ENCODE results near the gene PPP1R14C. TPM values are rescaled to one million over a fixed set of nuclear protein-coding genes. Genes with fewer than 3 reads are reported as not detected.

Gene PPP1R14C
- total and polyA plus RNA-seq, 8 donors: 11.7 to 33.6 (median 18.6) TPM

GRCh38 chr6:150276937-150277742 is 134.3 kb downstream of the PPP1R14C start:
- H3K4me3 ChIP-seq: no peak overlapping the region
- DNase-seq (no peak), ATAC-seq (peak; percentile 41)
- H3K9me3 ChIP-seq: no peaks in the 10 kb centered on the region
- no peaks in the 10 kb centered on the region for H3K36me3 ChIP-seq
- TF ChIP-seq, protein P1, sequence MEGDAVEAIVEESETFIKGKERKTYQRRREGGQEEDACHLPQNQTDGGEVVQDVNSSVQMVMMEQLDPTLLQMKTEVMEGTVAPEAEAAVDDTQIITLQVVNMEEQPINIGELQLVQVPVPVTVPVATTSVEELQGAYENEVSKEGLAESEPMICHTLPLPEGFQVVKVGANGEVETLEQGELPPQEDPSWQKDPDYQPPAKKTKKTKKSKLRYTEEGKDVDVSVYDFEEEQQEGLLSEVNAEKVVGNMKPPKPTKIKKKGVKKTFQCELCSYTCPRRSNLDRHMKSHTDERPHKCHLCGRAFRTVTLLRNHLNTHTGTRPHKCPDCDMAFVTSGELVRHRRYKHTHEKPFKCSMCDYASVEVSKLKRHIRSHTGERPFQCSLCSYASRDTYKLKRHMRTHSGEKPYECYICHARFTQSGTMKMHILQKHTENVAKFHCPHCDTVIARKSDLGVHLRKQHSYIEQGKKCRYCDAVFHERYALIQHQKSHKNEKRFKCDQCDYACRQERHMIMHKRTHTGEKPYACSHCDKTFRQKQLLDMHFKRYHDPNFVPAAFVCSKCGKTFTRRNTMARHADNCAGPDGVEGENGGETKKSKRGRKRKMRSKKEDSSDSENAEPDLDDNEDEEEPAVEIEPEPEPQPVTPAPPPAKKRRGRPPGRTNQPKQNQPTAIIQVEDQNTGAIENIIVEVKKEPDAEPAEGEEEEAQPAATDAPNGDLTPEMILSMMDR (IDR thresholded peaks at IDR 0.05): no peak
- no peaks in the 10 kb centered on the region for H3K4me1 ChIP-seq
- intact Hi-C loops (cut with DNase I): no loop called here
- no peak overlapping the region for H3K27ac ChIP-seq
- H3K27me3 ChIP-seq: no peaks in the 10 kb centered on the region

DNA sequence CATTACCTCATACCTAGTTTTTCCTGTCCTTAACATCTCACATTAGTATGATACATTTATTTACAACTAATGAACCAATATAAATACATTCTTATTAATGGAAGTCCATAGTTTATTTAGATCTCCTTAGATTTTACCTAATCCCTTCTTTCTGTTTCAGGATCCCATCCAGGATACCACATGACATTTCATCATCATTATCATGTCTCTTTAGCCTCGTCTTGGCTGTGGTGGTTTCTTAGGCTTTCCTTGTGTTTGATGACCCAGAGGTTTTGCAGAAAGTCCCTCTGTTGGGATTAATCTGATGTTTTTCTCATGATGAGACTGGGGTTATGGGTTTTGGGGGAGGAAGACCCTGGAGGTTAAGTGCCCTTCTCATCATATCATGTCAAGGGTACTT is 136.7 kb downstream of the PPP1R14C start:
- Histone ChIP-seq H3K36me3 (no peaks in the 10 kb centered on the region), H3K4me3 (no peak overlapping the region), H3K9me3 (peaks cover 0 to 3% of the 10 kb centered on the region in 2 donors), H3K4me1 (no peaks in the 10 kb centered on the region), H3K27me3 (no peaks in the 10 kb centered on the region), H3K27ac (no peak overlapping the region)
- DNase-seq (no peak), ATAC-seq (no peak)
- intact Hi-C loops (cut with DNase I): no loop called here
- TF ChIP-seq, protein P1 (IDR thresholded peaks at IDR 0.05): no peak

- no peak overlapping the region for H3K27ac ChIP-seq
- H3K27me3 ChIP-seq: no peaks in the 10 kb centered on the region
- ATAC-seq (no peak), DNase-seq (no peak)
- H3K9me3 ChIP-seq: peaks cover 0 to 3% of the 10 kb centered on the region in 2 donors
- no peaks in the 10 kb centered on the region for H3K4me1 ChIP-seq
- no peaks in the 10 kb centered on the region for H3K36me3 ChIP-seq
- H3K4me3 ChIP-seq: no peak overlapping the region
- intact Hi-C loops (cut with DNase I): no loop called here
- TF ChIP-seq, protein P1 (IDR thresholded peaks at IDR 0.05): no peak
Observed at GRCh38 chr6:150280703-150281102, 137.9 kb downstream of the PPP1R14C start.

- H3K9me3 ChIP-seq: peaks cover 0 to 3% of the 10 kb centered on the region in 2 donors
- no peak overlapping the region for H3K4me3 ChIP-seq
- no peaks in the 10 kb centered on the region for H3K36me3 ChIP-seq
- H3K4me1 ChIP-seq: no peaks in the 10 kb centered on the region
- TF ChIP-seq, protein P1 (IDR thresholded peaks at IDR 0.05): no peak
- DNase-seq (no peak), ATAC-seq (no peak)
- H3K27me3 ChIP-seq: no peaks in the 10 kb centered on the region
- intact Hi-C loops (cut with DNase I): no loop called here
- no peak overlapping the region for H3K27ac ChIP-seq
Observed at GRCh38 chr6:150281767-150282166, 138.9 kb downstream of the PPP1R14C start.

DNA sequence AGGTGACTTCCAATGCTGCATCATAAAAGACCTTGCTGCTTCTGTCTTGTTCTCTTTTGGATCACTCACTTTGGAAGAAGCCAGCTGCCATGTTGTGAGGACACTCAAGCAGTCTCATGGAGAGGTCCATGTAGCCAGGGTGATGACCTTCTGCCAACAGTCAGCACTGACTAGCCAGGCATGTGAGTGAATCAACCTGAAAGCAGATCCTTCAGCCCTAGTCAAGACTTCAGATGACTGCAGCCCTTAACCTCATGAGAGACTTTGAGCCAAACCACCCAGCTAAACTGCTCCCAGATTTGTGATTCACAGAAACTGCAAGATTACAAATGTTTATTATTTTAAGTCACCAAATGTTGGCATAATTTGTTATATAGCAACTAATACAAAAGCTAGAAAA is 140.0 kb downstream of the PPP1R14C start:
- intact Hi-C loops (cut with DNase I): no loop called here
- Histone ChIP-seq H3K36me3 (no peaks in the 10 kb centered on the region), H3K4me1 (no peaks in the 10 kb centered on the region), H3K9me3 (peaks cover 0 to 3% of the 10 kb centered on the region in 2 donors), H3K4me3 (no peak overlapping the region), H3K27me3 (no peaks in the 10 kb centered on the region), H3K27ac (no peak overlapping the region)
- ATAC-seq: no peak
- TF ChIP-seq, protein P1 (IDR thresholded peaks at IDR 0.05): no peak
- DNase-seq: no peak
